BLaER1 (cell line): Measurements from ENCODE around the gene WNT2B.

ENCODE experiments used
- H3K27ac ChIP-seq: shearing (Covaris generic); formaldehyde crosslinking; 2 replicates; pipeline ENCODE4 v1.8.1; 2022
- H3K27me3 ChIP-seq: shearing (Covaris generic); formaldehyde crosslinking; 2 replicates; pipeline ENCODE4 v1.8.1; 2022
- H3K36me3 ChIP-seq: shearing (Covaris generic); formaldehyde crosslinking; 2 replicates; pipeline ENCODE4 v1.8.1; 2022
- H3K4me1 ChIP-seq: shearing (Covaris generic); formaldehyde crosslinking; 2 replicates; pipeline ENCODE4 v1.8.1; 2022
- H3K4me2 ChIP-seq: shearing (Covaris generic); formaldehyde crosslinking; 2 replicates; pipeline ENCODE4 v1.8.1; 2022
- H3K4me3 ChIP-seq: shearing (Covaris generic); formaldehyde crosslinking; 2 replicates; pipeline ENCODE4 v1.8.1; 2022
- H3K9ac ChIP-seq: shearing (Covaris generic); formaldehyde crosslinking; 2 replicates; pipeline ENCODE4 v1.8.1; 2022
- H3K9me3 ChIP-seq: shearing (Covaris generic); formaldehyde crosslinking; 2 replicates; pipeline ENCODE4 v1.8.1; 2022
- H4K20me1 ChIP-seq: shearing (Covaris generic); formaldehyde crosslinking; 2 replicates; pipeline ENCODE4 v1.8.1; 2022
- Cebpa-rat ChIP-seq: shearing (Covaris generic); IDR thresholded peaks from 2 replicates; pipeline ENCODE4 v1.8.1; 2022

The WNT2B gene

DNA sequence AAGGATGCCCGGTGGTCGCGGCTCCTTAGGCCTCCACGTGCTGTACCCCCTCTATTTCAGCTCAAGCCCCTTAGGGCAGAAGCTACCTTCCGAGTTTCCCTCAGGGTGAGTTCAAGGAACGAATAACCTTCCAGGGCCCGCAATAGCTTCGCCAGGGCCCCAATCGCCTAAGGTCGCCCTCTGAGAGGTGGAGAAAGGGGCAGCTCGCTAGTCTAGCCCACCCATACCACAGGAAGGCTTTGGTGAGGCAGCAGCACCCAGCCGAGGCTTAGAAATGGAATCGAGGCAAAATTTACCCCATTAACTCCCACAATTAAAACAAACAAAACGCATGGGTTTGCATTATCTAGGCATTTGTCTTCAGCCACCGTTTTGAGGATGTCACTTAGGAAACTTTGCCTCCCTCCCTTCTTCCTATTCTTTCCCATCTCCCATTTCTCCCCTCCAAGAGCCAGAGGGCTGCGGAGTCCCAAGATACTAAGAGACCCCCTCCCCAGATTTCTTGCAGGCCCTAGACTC, 954 bp downstream of the WNT2B start:
- H3K4me1 ChIP-seq = peaks cover 39% of the 10 kb centered on the region
- peaks cover 10% of the 10 kb centered on the region for H3K9me3 ChIP-seq
- no peak overlapping the region for H3K4me3 ChIP-seq
- no peaks in the 10 kb centered on the region for H3K36me3 ChIP-seq
- peaks cover 11% of the 10 kb centered on the region; the same call in 1 of the 2 replicates for H4K20me1 ChIP-seq
- no peak overlapping the region for H3K27ac ChIP-seq
- no peak overlapping the region for H3K9ac ChIP-seq
- H3K4me2 ChIP-seq = no peak overlapping the region
- H3K27me3 ChIP-seq = peaks cover 49% of the 10 kb centered on the region
- no peak for TF ChIP-seq Cebpa-rat

DNA sequence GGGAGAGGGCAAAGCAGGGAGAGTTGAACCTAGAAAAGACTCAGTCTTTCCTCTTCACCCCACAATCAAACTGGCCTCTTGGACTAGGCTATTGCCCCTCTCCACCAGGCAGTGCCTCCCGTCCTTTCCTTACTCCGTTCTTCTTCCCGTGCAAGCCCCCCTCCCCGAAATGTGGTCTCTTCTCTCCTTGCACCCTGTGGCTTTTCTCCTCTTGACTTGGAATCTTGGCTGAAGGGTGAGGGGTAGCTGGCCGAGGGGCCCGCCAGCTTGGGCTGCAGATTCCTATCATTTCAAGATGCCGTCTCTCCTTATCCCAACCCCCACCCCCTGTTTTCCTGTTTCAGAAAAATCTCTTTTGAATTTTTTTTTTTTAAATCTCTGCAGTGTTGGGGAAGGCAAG, 1.6 kb downstream of the WNT2B start:
- H3K36me3 ChIP-seq = no peaks in the 10 kb centered on the region
- no peak overlapping the region for H3K9ac ChIP-seq
- H3K4me1 ChIP-seq = peaks cover 33% of the 10 kb centered on the region
- no peak overlapping the region for H3K4me2 ChIP-seq
- H3K27me3 ChIP-seq = peaks cover 49% of the 10 kb centered on the region
- peaks cover 11% of the 10 kb centered on the region; the same call in 1 of the 2 replicates for H4K20me1 ChIP-seq
- no peak for TF ChIP-seq Cebpa-rat
- no peak overlapping the region for H3K4me3 ChIP-seq
- peaks cover 10% of the 10 kb centered on the region for H3K9me3 ChIP-seq
- H3K27ac ChIP-seq = no peak overlapping the region

GRCh38 chr1:112511897-112512296, 3.1 kb downstream of the WNT2B start:
- Histone ChIP-seq H3K4me2 (no peak overlapping the region), H4K20me1 (peaks cover 11% of the 10 kb centered on the region; the same call in 1 of the 2 replicates), H3K9me3 (peaks cover 10% of the 10 kb centered on the region), H3K27me3 (peaks cover 40% of the 10 kb centered on the region), H3K9ac (no peak overlapping the region), H3K36me3 (no peaks in the 10 kb centered on the region), H3K4me1 (peaks cover 18% of the 10 kb centered on the region), H3K27ac (no peak overlapping the region), H3K4me3 (no peak overlapping the region)
- no peak for TF ChIP-seq Cebpa-rat

DNA sequence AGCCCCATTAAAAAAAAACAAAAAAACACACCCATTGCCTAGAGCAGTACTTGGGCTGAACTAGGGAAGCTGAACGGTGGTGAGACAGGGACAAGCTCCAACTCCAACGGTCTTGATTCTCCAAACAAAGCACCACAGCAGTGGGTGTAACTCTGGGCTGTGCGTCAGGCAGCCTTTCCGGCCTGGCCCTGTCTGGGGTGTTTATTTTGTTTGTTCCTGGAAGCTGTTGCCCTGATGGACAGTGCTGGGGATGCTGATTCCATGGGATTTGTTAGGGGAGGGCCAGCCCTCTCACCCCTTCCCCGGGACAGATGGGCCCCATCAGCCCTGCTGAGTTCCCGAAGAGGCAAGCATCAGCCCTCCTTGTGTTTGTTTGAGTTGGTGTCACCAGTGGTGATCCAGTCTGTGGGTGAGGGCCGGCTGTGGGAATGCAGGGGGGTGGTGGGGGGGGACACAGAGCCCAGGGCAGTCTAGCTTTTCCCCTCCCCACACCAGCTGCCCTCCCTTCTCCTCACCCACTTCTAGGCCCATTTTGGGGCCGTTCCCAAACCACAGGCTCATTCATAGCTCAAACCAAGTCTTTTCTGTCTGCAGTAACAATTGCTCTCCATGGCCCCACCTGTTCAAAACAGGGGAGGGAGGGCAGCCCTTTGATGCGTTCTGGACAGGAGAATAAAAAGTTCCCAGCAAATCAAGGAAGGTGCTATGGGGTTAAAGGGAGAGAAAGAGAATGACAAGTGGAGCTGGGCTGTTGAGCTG, 4.5 kb downstream of the WNT2B start:
- H3K27me3 ChIP-seq = peaks cover 26% of the 10 kb centered on the region
- no peak overlapping the region for H3K27ac ChIP-seq
- no peak overlapping the region for H3K4me2 ChIP-seq
- H3K4me3 ChIP-seq = no peak overlapping the region
- no peak overlapping the region for H3K9ac ChIP-seq
- H4K20me1 ChIP-seq = peaks cover 11% of the 10 kb centered on the region; the same call in 1 of the 2 replicates
- H3K36me3 ChIP-seq = no peaks in the 10 kb centered on the region
- peaks cover 10% of the 10 kb centered on the region for H3K9me3 ChIP-seq
- H3K4me1 ChIP-seq = peaks cover 7% of the 10 kb centered on the region
- no peak for TF ChIP-seq Cebpa-rat

DNA sequence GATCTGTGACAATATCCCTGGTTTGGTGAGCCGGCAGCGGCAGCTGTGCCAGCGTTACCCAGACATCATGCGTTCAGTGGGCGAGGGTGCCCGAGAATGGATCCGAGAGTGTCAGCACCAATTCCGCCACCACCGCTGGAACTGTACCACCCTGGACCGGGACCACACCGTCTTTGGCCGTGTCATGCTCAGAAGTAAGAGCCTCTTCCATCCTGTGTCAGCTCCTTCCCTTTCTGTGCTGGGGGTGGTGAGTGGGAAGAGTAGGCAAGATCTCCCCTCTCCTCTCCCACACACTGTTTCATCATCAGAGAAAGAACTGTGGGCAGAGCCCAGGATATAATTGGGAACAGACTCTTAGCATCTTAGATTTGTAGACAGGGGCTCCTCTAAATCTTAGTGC, 6.1 kb downstream of the WNT2B start:
- Histone ChIP-seq H3K27ac (no peak overlapping the region), H3K4me1 (peaks cover 1% of the 10 kb centered on the region), H3K9me3 (no peaks in the 10 kb centered on the region), H3K36me3 (no peaks in the 10 kb centered on the region), H3K4me3 (no peak overlapping the region), H3K9ac (no peak overlapping the region), H4K20me1 (no peaks in the 10 kb centered on the region), H3K4me2 (no peak overlapping the region), H3K27me3 (peaks cover 10% of the 10 kb centered on the region)
- TF ChIP-seq Cebpa-rat = no peak

DNA sequence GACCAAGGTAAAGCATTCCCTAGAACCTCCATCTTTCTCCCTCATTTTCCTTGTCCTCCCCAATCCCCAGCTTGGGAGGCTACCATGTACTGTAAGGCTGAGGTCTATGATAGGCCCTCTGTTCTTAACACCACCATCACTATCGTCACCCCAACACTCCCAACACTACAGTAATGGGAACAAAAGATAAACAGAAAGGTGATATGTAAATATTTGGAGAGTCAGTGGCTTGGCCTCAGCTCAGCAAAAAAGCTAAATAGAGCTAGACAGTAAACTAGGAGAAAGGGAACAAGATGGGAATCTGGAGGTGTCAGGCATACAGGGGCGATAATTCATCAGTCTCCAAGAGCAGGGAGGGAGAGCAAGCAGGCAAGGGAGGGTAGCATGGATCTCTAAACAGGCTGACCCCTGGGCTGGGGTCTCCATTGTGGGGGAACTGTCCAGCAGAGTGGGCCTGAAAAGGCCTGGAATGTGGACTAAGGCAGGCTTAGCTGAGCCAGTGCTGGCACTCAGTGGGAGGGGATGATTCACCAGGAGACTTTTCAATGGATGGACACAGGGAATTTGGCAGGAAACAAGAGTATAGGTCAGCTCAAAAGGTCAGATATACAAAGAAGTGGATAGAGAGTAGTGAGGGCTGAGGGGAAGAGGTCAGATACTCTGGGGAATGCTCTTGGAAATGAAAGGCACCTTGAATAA, 6.7 kb downstream of the WNT2B start:
- Histone ChIP-seq H3K36me3 (no peaks in the 10 kb centered on the region), H4K20me1 (no peaks in the 10 kb centered on the region), H3K4me2 (no peak overlapping the region), H3K27ac (no peak overlapping the region), H3K4me3 (no peak overlapping the region), H3K4me1 (peaks cover 7% of the 10 kb centered on the region), H3K27me3 (peaks cover 4% of the 10 kb centered on the region; the same call in 1 of the 2 replicates), H3K9me3 (no peaks in the 10 kb centered on the region), H3K9ac (no peak overlapping the region)
- no peak for TF ChIP-seq Cebpa-rat

DNA sequence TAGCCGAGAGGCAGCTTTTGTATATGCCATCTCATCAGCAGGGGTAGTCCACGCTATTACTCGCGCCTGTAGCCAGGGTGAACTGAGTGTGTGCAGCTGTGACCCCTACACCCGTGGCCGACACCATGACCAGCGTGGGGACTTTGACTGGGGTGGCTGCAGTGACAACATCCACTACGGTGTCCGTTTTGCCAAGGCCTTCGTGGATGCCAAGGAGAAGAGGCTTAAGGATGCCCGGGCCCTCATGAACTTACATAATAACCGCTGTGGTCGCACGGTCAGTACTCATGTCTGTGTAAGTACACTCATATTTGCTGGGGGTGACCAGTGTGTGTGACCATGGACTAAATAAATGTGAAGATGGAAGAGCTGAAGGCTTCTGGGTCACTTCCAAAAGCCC, 7.4 kb downstream of the WNT2B start:
- no peaks in the 10 kb centered on the region for H4K20me1 ChIP-seq
- H3K4me1 ChIP-seq = peaks cover 9% of the 10 kb centered on the region
- H3K9me3 ChIP-seq = no peaks in the 10 kb centered on the region
- no peaks in the 10 kb centered on the region for H3K36me3 ChIP-seq
- H3K27ac ChIP-seq = no peak overlapping the region
- no peaks in the 10 kb centered on the region for H3K27me3 ChIP-seq
- no peak overlapping the region for H3K4me3 ChIP-seq
- no peak for TF ChIP-seq Cebpa-rat
- H3K4me2 ChIP-seq = no peak overlapping the region
- no peak overlapping the region for H3K9ac ChIP-seq

DNA sequence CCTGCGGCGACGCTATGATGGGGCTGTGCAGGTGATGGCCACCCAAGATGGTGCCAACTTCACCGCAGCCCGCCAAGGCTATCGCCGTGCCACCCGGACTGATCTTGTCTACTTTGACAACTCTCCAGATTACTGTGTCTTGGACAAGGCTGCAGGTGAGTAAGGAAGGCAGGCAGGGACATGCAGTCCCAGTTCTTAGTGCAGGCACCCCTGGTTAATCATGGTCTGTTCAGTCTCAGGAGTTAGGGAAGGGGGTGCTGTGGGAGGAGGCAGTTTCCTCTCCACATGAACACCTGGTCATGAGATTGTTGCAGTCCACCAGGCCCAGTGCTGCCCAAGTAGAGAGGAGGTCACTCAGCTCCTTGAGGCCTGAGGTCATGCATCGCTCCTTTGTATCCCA, 8.5 kb downstream of the WNT2B start:
- H3K9me3 ChIP-seq = no peaks in the 10 kb centered on the region
- no peak overlapping the region for H3K9ac ChIP-seq
- no peak for TF ChIP-seq Cebpa-rat
- H3K27ac ChIP-seq = no peak overlapping the region
- peaks cover 9% of the 10 kb centered on the region for H3K4me1 ChIP-seq
- H3K4me2 ChIP-seq = no peak overlapping the region
- no peaks in the 10 kb centered on the region for H3K27me3 ChIP-seq
- no peaks in the 10 kb centered on the region for H4K20me1 ChIP-seq
- H3K4me3 ChIP-seq = no peak overlapping the region
- H3K36me3 ChIP-seq = no peaks in the 10 kb centered on the region

- no peak overlapping the region for H3K4me2 ChIP-seq
- H3K4me1 ChIP-seq = peaks cover 9% of the 10 kb centered on the region
- TF ChIP-seq Cebpa-rat = no peak
Measured at GRCh38 chr1:112517646-112518045, 8.9 kb downstream of the WNT2B start.

DNA sequence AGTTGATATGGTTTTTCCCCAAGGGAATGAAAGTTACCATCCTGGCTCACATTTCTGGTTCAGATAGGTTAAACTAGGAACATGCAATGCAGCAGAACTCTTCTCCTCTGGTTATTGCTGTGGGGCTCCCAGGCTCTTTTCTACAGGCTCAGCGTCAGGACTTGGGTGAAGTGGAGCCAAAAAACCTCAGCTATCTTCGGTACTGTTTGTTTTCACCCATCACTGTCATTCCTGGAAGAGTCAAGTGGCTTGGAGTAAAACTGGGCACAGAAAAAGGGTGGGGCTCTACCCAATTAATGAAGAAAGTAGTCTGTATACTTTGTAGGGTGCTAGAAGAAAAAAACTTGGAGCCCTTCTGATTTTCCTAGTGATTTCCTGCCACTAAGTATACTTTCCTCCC, 9.4 kb downstream of the WNT2B start:
- H3K9ac ChIP-seq = no peak overlapping the region
- no peak overlapping the region for H3K27ac ChIP-seq
- no peak for TF ChIP-seq Cebpa-rat
- no peaks in the 10 kb centered on the region for H3K9me3 ChIP-seq
- no peaks in the 10 kb centered on the region for H4K20me1 ChIP-seq
- H3K36me3 ChIP-seq = no peaks in the 10 kb centered on the region
- H3K4me3 ChIP-seq = no peak overlapping the region
- no peaks in the 10 kb centered on the region for H3K27me3 ChIP-seq
- H3K4me2 ChIP-seq = no peak overlapping the region
- peaks cover 9% of the 10 kb centered on the region for H3K4me1 ChIP-seq

More at GRCh38 chr1:112517646-112518045, 8.9 kb downstream of the WNT2B start:
- H3K9me3 ChIP-seq = no peaks in the 10 kb centered on the region
- no peaks in the 10 kb centered on the region for H3K36me3 ChIP-seq
- no peak overlapping the region for H3K9ac ChIP-seq
- no peaks in the 10 kb centered on the region for H4K20me1 ChIP-seq
- no peak overlapping the region for H3K27ac ChIP-seq
- no peaks in the 10 kb centered on the region for H3K27me3 ChIP-seq
- no peak overlapping the region for H3K4me3 ChIP-seq
